ENCODE data around the gene FPGS.

Gene FPGS

DNA sequence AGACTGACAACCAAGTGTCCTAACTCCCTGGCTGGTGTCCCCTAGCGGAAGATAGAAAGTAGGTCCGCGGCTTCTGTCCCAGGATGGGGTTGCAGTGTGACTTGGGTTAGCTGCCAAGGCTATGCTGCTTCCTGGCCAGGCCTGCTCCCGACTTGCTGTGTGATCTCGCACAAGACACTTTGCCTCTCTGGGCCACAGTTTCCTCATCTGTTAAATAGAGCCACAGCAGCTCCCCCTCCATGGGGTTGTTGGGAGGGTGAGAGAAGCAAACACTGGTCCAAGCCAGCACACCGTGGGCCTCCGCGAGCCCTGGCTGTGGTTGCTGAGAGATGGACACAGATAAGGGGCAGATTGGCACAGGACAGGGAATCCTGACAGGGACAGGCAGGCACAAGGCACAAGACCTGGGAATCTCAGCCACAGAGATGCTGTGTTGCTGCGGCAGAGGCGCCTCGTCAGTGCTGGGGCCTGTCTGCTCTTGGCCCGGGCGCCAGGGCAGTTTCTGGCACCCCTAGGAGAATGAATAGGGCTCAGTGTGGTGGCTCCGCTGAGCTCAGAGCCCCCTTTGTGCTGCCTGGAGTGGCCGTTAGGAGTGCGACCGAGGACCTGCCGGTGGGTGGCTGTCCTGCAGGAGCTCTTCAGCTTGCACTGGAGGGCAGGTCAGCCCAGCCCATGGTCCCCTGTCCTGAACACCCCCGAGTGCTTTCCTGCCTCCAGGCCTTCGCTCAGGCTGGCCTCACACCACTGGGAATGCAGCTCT, 22.4 kb upstream of the FPGS start:
- TF ChIP-seq FOXP2 (optimal IDR thresholded peaks at IDR 0.05; ENCODE audit: borderline replicate concordance, extremely low read depth, extremely low read length, insufficient read depth) = no peak
- TF ChIP-seq POLR2AphosphoS5 (IDR thresholded peaks at IDR 0.05; ENCODE audit: low read depth, low read length) = no peak
- TF ChIP-seq, protein P1, sequence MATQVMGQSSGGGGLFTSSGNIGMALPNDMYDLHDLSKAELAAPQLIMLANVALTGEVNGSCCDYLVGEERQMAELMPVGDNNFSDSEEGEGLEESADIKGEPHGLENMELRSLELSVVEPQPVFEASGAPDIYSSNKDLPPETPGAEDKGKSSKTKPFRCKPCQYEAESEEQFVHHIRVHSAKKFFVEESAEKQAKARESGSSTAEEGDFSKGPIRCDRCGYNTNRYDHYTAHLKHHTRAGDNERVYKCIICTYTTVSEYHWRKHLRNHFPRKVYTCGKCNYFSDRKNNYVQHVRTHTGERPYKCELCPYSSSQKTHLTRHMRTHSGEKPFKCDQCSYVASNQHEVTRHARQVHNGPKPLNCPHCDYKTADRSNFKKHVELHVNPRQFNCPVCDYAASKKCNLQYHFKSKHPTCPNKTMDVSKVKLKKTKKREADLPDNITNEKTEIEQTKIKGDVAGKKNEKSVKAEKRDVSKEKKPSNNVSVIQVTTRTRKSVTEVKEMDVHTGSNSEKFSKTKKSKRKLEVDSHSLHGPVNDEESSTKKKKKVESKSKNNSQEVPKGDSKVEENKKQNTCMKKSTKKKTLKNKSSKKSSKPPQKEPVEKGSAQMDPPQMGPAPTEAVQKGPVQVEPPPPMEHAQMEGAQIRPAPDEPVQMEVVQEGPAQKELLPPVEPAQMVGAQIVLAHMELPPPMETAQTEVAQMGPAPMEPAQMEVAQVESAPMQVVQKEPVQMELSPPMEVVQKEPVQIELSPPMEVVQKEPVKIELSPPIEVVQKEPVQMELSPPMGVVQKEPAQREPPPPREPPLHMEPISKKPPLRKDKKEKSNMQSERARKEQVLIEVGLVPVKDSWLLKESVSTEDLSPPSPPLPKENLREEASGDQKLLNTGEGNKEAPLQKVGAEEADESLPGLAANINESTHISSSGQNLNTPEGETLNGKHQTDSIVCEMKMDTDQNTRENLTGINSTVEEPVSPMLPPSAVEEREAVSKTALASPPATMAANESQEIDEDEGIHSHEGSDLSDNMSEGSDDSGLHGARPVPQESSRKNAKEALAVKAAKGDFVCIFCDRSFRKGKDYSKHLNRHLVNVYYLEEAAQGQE (IDR thresholded peaks at IDR 0.05; ENCODE audit: insufficient read depth in 1 of 2, low read depth in 2 of 2, low read length in 2 of 2) = no peak
- no peak for TF ChIP-seq TAF1 (IDR thresholded peaks at IDR 0.05; ENCODE audit: borderline replicate concordance, insufficient read depth, low read length)
- no peak for TF ChIP-seq SIN3A (IDR thresholded peaks at IDR 0.05; ENCODE audit: borderline replicate concordance, insufficient read depth, low read length)

DNA sequence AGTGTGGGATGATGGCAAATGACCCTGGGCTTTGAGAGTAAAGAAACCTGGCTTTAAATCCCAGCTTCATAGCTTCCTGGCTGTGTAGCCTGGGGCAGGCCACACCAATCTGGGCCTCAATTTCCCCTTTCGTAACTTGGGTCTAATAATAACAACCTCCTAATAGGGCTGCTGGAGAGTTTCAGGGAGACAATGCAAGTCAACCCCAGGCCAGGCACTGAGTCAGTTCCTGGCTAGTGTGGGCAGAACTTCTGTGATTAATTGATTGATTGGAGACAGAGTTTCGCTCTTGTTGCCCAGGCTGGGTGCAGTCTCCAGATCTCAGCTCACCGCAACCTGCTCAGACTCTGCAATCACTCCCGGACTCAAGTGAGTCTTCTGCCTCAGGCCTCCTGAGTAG, 20.9 kb upstream of the FPGS start:
- TF ChIP-seq, protein P1 (IDR thresholded peaks at IDR 0.05; ENCODE audit: insufficient read depth in 1 of 2, low read depth in 2 of 2, low read length in 2 of 2) = no peak
- no peak for TF ChIP-seq POLR2AphosphoS5 (IDR thresholded peaks at IDR 0.05; ENCODE audit: low read depth, low read length)
- no peak for TF ChIP-seq FOXP2 (optimal IDR thresholded peaks at IDR 0.05; ENCODE audit: borderline replicate concordance, extremely low read depth, extremely low read length, insufficient read depth)
- TF ChIP-seq TAF1 (IDR thresholded peaks at IDR 0.05; ENCODE audit: borderline replicate concordance, insufficient read depth, low read length) = no peak
- no peak for TF ChIP-seq SIN3A (IDR thresholded peaks at IDR 0.05; ENCODE audit: borderline replicate concordance, insufficient read depth, low read length)

DNA sequence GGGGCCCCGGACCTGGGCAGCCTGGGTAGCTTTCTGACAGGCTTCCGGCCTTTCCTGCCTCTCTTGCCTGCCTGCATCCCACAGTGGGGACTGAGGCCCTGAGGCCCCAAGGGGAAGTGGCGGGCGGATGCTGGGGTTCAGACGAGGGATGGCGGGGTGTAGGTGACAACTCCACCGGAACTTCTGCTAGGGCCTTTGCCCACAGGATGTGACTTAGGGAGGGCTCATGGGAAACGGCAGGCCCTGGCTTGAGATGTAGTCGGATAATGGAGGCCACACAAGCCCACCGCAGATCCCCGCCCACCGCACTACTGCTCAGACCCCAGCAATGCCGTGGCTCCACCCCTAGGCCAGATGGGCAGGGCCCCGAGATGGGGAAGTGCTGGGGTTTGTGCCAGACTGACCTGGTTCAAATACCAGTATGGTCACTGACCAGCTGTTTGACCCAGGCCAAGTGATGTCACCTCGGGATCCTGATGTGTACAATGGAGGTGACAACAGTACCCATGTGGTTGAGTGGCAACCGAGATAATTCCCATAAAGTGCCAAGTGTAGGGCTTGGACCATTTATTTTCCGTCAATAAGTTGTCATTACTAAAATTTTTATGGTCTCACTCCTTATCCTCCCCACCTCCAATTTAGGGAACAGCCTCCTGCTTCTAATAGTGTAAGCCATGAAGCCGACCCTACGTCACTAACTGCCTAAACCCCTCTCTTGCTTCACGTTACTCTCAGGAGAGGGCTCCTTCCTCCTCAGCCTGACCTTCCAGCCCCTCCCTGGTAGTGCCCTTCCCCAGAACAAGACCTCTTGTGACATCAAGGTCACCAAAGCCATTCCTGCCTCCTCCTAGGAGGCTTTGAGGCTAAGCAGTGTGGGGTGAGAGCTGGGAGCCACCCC, 19.3 kb upstream of the FPGS start:
- TF ChIP-seq POLR2AphosphoS5 (IDR thresholded peaks at IDR 0.05; ENCODE audit: low read depth, low read length) (no peak), FOXP2 (optimal IDR thresholded peaks at IDR 0.05; ENCODE audit: borderline replicate concordance, extremely low read depth, extremely low read length, insufficient read depth) (no peak), SIN3A (IDR thresholded peaks at IDR 0.05; ENCODE audit: borderline replicate concordance, insufficient read depth, low read length) (no peak), TAF1 (IDR thresholded peaks at IDR 0.05; ENCODE audit: borderline replicate concordance, insufficient read depth, low read length) (no peak)
- TF ChIP-seq, protein P1 (IDR thresholded peaks at IDR 0.05; ENCODE audit: insufficient read depth in 1 of 2, low read depth in 2 of 2, low read length in 2 of 2) = no peak

DNA sequence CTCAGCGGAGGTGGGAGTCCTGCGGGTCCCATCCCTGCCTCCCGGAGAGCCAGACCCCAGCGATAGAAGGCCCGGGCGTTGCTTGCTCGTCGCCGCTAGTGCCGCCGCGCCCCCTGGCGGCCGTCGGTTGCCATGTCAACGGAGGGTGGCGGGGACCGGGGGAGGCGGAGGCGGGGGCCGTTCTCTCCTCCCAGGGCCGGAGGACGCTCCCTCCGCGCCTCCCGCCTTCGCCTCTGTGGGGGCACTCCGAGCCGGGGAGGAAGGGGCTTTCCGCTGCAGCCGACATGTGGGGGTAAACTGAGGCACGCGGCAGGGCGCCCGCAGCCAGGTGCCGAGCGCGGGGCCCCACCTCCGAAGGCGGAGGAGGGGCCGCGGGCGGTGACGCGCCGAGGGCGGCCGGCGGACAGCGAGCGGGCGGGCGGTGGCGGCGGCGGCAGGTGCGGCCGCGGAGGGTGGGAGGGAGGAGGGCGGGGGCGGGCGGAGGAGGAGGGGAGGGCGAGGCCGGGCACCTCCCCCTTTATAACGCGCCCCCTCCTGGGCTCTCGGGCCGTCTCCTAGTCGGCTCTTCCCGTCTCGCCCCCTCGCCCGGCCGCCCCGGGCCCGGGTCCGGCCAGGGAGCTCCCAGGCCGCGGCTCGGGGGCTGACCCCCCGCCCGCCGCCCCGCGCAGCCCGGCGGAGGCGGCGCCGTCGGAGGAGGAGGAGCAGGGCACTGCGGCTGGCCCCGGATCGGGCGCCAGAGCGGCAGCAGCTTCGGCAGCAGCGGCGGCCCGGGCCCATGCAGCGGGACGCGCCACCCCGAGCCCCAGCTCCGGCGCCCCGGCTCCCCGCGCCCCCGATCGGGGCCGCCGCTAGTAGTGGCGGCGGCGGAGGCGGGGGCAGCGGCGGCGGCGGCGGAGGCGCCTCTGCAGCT, 17.4 kb upstream of the FPGS start:
- TF ChIP-seq, protein P1 (IDR thresholded peaks at IDR 0.05; ENCODE audit: insufficient read depth in 1 of 2, low read depth in 2 of 2, low read length in 2 of 2) = no peak
- no peak for TF ChIP-seq TAF1 (IDR thresholded peaks at IDR 0.05; ENCODE audit: borderline replicate concordance, insufficient read depth, low read length)
- no peak for TF ChIP-seq POLR2AphosphoS5 (IDR thresholded peaks at IDR 0.05; ENCODE audit: low read depth, low read length)
- TF ChIP-seq FOXP2 (optimal IDR thresholded peaks at IDR 0.05; ENCODE audit: borderline replicate concordance, extremely low read depth, extremely low read length, insufficient read depth) = peak; percentile 63
- TF ChIP-seq SIN3A (IDR thresholded peaks at IDR 0.05; ENCODE audit: borderline replicate concordance, insufficient read depth, low read length) = no peak
